ENCODE measurements around the gene HES2. TPM values are rescaled to one million over a fixed set of nuclear protein-coding genes. Genes with fewer than 3 reads are reported as not detected.

Gene HES2
- 1 to 10 TPM in 1 of 7 donors, under 1 TPM in 5, not detected in 1; 0.08 to 9.2 (median 0.43) TPM for total RNA-seq
- polyA plus RNA-seq = not detected
- long read RNA-seq, donor 1, partial matches to known transcripts = 0 of 1 reads
- long read RNA-seq, donor 1, other reads (novel, unspliced or antisense) = 1 of 1 reads
- long read RNA-seq, donor 2 = 0 reads
- long read RNA-seq, donor 3 = 0 reads

GRCh38 chr1:6419804-6420453, at the start of gene HES2:
TSS of gene HES2 (minus strand) at chr1:6419919. CDS start at chr1:6419820, 99 bp downstream.
- H3K4me3 ChIP-seq = peak within 1 kb of the TSS; percentile 3
- no peak for DNase-seq
- WGBS, 3 donors = 1% methylated on average over 17 to 62 of the region's 62 CpGs
- intact Hi-C loops (cut with DNase I) = loop anchor here in 1 of 4 donors (10.0 kb wide), 1 partner anchor 55 kb away; no protein-coding TSS in a partner anchor
- H3K36me3 ChIP-seq = no peaks in the 10 kb centered on the region
- H3K9me3 ChIP-seq = no peaks in the 10 kb centered on the region
- peaks cover 9% of the 10 kb centered on the region for H3K27me3 ChIP-seq
- H3K27ac ChIP-seq = no peak within 1 kb of the TSS
- TF ChIP-seq EP300 (IDR thresholded peaks at IDR 0.05) (no peak), CTCF (IDR thresholded peaks at IDR 0.05) (no peak), POLR2A (IDR thresholded peaks at IDR 0.05) (no peak)
- H3K4me1 ChIP-seq (ENCODE audit: insufficient read depth) = no peaks in the 10 kb centered on the region

GRCh38 chr1:6468729-6469461, 49.2 kb upstream of the HES2 start:
- Histone ChIP-seq H3K27ac (no peak overlapping the region), H3K36me3 (no peaks in the 10 kb centered on the region), H3K27me3 (no peaks in the 10 kb centered on the region), H3K4me1 (ENCODE audit: insufficient read depth) (no peaks in the 10 kb centered on the region), H3K9me3 (no peaks in the 10 kb centered on the region), H3K4me3 (no peak overlapping the region)
- WGBS, 3 donors = 90 to 93% (median 90%) methylated on average over 13 of the region's 13 CpGs
- intact Hi-C loops (cut with DNase I) = no loop called here
- DNase-seq = no peak
- TF ChIP-seq POLR2A (IDR thresholded peaks at IDR 0.05) = no peak
- no peak for TF ChIP-seq CTCF (IDR thresholded peaks at IDR 0.05)
- no peak for TF ChIP-seq EP300 (IDR thresholded peaks at IDR 0.05)

- H3K9me3 ChIP-seq = no peaks in the 10 kb centered on the region
- no peak for TF ChIP-seq POLR2A (IDR thresholded peaks at IDR 0.05)
- no peak for TF ChIP-seq CTCF (IDR thresholded peaks at IDR 0.05)
- TF ChIP-seq EP300 (IDR thresholded peaks at IDR 0.05) = no peak
- H3K36me3 ChIP-seq = no peaks in the 10 kb centered on the region
- H3K27ac ChIP-seq = no peak overlapping the region
- intact Hi-C loops (cut with DNase I) = no loop called here
- no peak overlapping the region for H3K4me3 ChIP-seq
- no peaks in the 10 kb centered on the region for H3K27me3 ChIP-seq
- DNase-seq = no peak
- WGBS, 3 donors = 88 to 94% (median 89%) methylated on average over 29 to 30 of the region's 30 CpGs
- H3K4me1 ChIP-seq (ENCODE audit: insufficient read depth) = no peaks in the 10 kb centered on the region
Observed at GRCh38 chr1:6467744-6468688, 48.3 kb upstream of the HES2 start.

- H3K27me3 ChIP-seq = no peaks in the 10 kb centered on the region
- H3K36me3 ChIP-seq = no peaks in the 10 kb centered on the region
- WGBS, 3 donors = 96 to 98% (median 97%) methylated on average over 12 of the region's 12 CpGs
- TF ChIP-seq CTCF (IDR thresholded peaks at IDR 0.05) = no peak
- no peak for TF ChIP-seq EP300 (IDR thresholded peaks at IDR 0.05)
- no peak for TF ChIP-seq POLR2A (IDR thresholded peaks at IDR 0.05)
- H3K27ac ChIP-seq = no peak overlapping the region
- H3K4me3 ChIP-seq = no peak overlapping the region
- intact Hi-C loops (cut with DNase I) = no loop called here
- H3K4me1 ChIP-seq (ENCODE audit: insufficient read depth) = no peaks in the 10 kb centered on the region
- H3K9me3 ChIP-seq = no peaks in the 10 kb centered on the region
- DNase-seq = no peak
Observed at GRCh38 chr1:6467224-6467623, 47.5 kb upstream of the HES2 start.
